RPMI8226 (cell line): ENCODE results near the gene MTMR2.

Experiments used
- DNase-seq: peaks from one replicate; pipeline ENCODE4 v3.0.0-alpha.2; 2015

The MTMR2 gene

GRCh38 chr11:95917193-95918036 lies 6.5 kb downstream of the MTMR2 start:
- DNase-seq, result no peak

GRCh38 chr11:95916049-95916448 lies 7.9 kb downstream of the MTMR2 start:
- DNase-seq, result no peak

- no peak for DNase-seq
These were observed 8.9 kb downstream of the MTMR2 start for GRCh38 chr11:95915051-95915450.

GRCh38 chr11:95913830-95914615 lies 9.9 kb downstream of the MTMR2 start:
- DNase-seq, result no peak

GRCh38 chr11:95912902-95913560 lies 10.9 kb downstream of the MTMR2 start:
- DNase-seq, result no peak

- DNase-seq, result no peak
These were observed 12.5 kb downstream of the MTMR2 start for GRCh38 chr11:95911369-95911759.

GRCh38 chr11:95910638-95911368 lies 13.1 kb downstream of the MTMR2 start:
- no peak for DNase-seq

GRCh38 chr11:95908826-95909225 lies 15.1 kb downstream of the MTMR2 start:
- DNase-seq, result no peak

- DNase-seq, result no peak
These were observed 16.4 kb downstream of the MTMR2 start for GRCh38 chr11:95907476-95907875.

- no peak for DNase-seq
These were observed 19.8 kb downstream of the MTMR2 start for GRCh38 chr11:95904009-95904650.

GRCh38 chr11:95898782-95899181 lies 25.1 kb downstream of the MTMR2 start:
- DNase-seq, result no peak

- no peak for DNase-seq
These were observed 26.2 kb downstream of the MTMR2 start for GRCh38 chr11:95897731-95898130.

GRCh38 chr11:95895815-95896214 lies 28.1 kb downstream of the MTMR2 start:
- DNase-seq, result no peak

GRCh38 chr11:95892892-95893570 lies 30.9 kb downstream of the MTMR2 start:
- no peak for DNase-seq

GRCh38 chr11:95892492-95892891 lies 31.4 kb downstream of the MTMR2 start:
- DNase-seq, result no peak

GRCh38 chr11:95891423-95892170 lies 32.3 kb downstream of the MTMR2 start:
- DNase-seq, result no peak

GRCh38 chr11:95888852-95889251 lies 35.1 kb downstream of the MTMR2 start:
- no peak for DNase-seq

GRCh38 chr11:95888439-95888838 lies 35.5 kb downstream of the MTMR2 start:
- DNase-seq, result no peak

- no peak for DNase-seq
These were observed 37.4 kb downstream of the MTMR2 start for GRCh38 chr11:95886462-95886861.

- no peak for DNase-seq
These were observed 39.1 kb downstream of the MTMR2 start for GRCh38 chr11:95884802-95885201.

- DNase-seq, result no peak
These were observed 39.5 kb downstream of the MTMR2 start for GRCh38 chr11:95884376-95884775.
